Smooth muscle cell of bladder (primary cell): Measurements from ENCODE around the gene RBM23. TPM values are rescaled to one million over a fixed set of nuclear protein-coding genes. Genes with fewer than 3 reads are reported as not detected.

ENCODE experiments used
- total RNA-seq: library from RNA; depleted of rRNA; stranded (reverse); fragments of >200 nt; gene quantifications from 2 replicates; pipeline ENCODE4 v1.2.3, GENCODE V29; 2014

The RBM23 gene
- 47.5 and 50.9 TPM in 2 replicates for total RNA-seq

GRCh38 chr14:22918804-22919600 is at the start of gene RBM23:
TSS of gene RBM23 (minus strand) at chr14:22919149.

GRCh38 chr14:22929104-22929960 is 10.4 kb upstream of the RBM23 start, which contains the start of gene PRMT5:
TSS of gene PRMT5 (minus strand) at chr14:22929376. CDS start at chr14:22929361, 15 bp downstream.

GRCh38 chr14:22883173-22883976 is 35.6 kb downstream of the RBM23 start, which contains the start of gene REM2:
TSS of gene REM2 (plus strand) at chr14:22883222. CDS start at chr14:22883288, 66 bp downstream.

GRCh38 chr14:22871224-22872032 is 47.5 kb downstream of the RBM23 start, which contains the start of gene LRP10:
TSS of gene LRP10 (plus strand) at chr14:22871740. CDS start at chr14:22872304, 564 bp downstream.

Other genes with a start within 250 kb of the RBM23 start
- 52.9 and 53.8 TPM in 2 replicates for gene OXA1L, start 152.5 kb downstream of the RBM23 start, total RNA-seq
- 4.1 and 6.1 TPM in 2 replicates for gene SLC7A7, start 103.7 kb downstream of the RBM23 start, total RNA-seq
- 39.1 and 41.8 TPM in 2 replicates for gene MRPL52, start 89.3 kb downstream of the RBM23 start, total RNA-seq
- gene MMP14, start 82.6 kb downstream of the RBM23 start, total RNA-seq = 348 and 486 TPM in 2 replicates
- 40.8 and 66.0 TPM in 2 replicates for gene LRP10, start 47.4 kb downstream of the RBM23 start, total RNA-seq
- gene REM2, start 35.9 kb downstream of the RBM23 start, total RNA-seq = 0.09 and 0.14 TPM in 2 replicates
- gene PRMT5, start 10.2 kb upstream of the RBM23 start, total RNA-seq = 45.7 and 48.5 TPM in 2 replicates
- gene HAUS4, start 37.9 kb upstream of the RBM23 start, total RNA-seq = 27.6 and 32.4 TPM in 2 replicates
- gene AJUBA, start 63.4 kb upstream of the RBM23 start, total RNA-seq = 31.0 and 47.3 TPM in 2 replicates
- gene C14orf93, start 91.0 kb upstream of the RBM23 start, total RNA-seq = 10.4 and 11.7 TPM in 2 replicates
- gene PSMB5, start 115.8 kb upstream of the RBM23 start, total RNA-seq = 222 and 237 TPM in 2 replicates
- not detected in 2 replicates for gene PSMB11, start 123.1 kb upstream of the RBM23 start, total RNA-seq
- 3.3 and 6.2 TPM in 2 replicates for gene CDH24, start 138.4 kb upstream of the RBM23 start, total RNA-seq
- 53.8 and 73.3 TPM in 2 replicates for gene ACIN1, start 176.0 kb upstream of the RBM23 start, total RNA-seq
- gene C14orf119, start 176.4 kb upstream of the RBM23 start, total RNA-seq = 58.2 and 80.6 TPM in 2 replicates
- gene CIROP, start 185.8 kb upstream of the RBM23 start, total RNA-seq = under 0.01 and 0.18 TPM in 2 replicates
- gene CEBPE, start 200.1 kb upstream of the RBM23 start, total RNA-seq = not detected in 2 replicates